K562 (cell line): ENCODE results near the gene PXK. TPM values are rescaled to one million over a fixed set of nuclear protein-coding genes. Genes with fewer than 3 reads are reported as not detected.

Experiments
- ASH1L ChIP-seq: fragments of 450-650 bp; IDR thresholded peaks from 2 replicates; pipeline ENCODE4 v1.6.1; 2018; ENCODE audit warnings: borderline replicate concordance, mild to moderate bottlenecking, low read depth; ENCODE audit not compliant: partially characterized antibody
- CXXC5 ChIP-seq: fragments of 250-450 bp; sonication (Bioruptor Pico); IDR thresholded peaks from 2 replicates; pipeline ENCODE4 v1.8.0; 2022; ENCODE audit warnings: inconsistent platforms, mild to moderate bottlenecking, moderate library complexity
- EP400 ChIP-seq: fragments of 450-650 bp; IDR thresholded peaks from 2 replicates; pipeline ENCODE4 v1.6.1; 2017; ENCODE audit warnings: antibody characterized with exemption, mild to moderate bottlenecking, moderate library complexity
- FOS ChIP-seq: IDR thresholded peaks from 3 replicates; pipeline ENCODE4 v1.6.1; 2011; ENCODE audit not compliant: insufficient read length; ENCODE audit errors: extremely low read depth
- HOXB6 ChIP-seq: fragments of 250-450 bp; sonication (Bioruptor Pico); IDR thresholded peaks from 2 replicates; pipeline ENCODE4 v1.5.1; 2022; ENCODE audit warnings: mild to moderate bottlenecking, borderline replicate concordance
- MEF2A ChIP-seq: IDR thresholded peaks from 2 replicates; pipeline ENCODE4 v1.6.1; 2011; ENCODE audit warnings: low read depth, mild to moderate bottlenecking, low read length, moderate library complexity; ENCODE audit not compliant: control insufficient read depth
- NEUROD1 ChIP-seq: fragments of 150-350 bp; IDR thresholded peaks from 2 replicates; pipeline ENCODE4 v1.6.1; 2014; ENCODE audit warnings: borderline replicate concordance, low read length, low read depth; ENCODE audit not compliant: partially characterized antibody
- NR2F6 ChIP-seq: fragments of 450-650 bp; formaldehyde crosslinking; IDR thresholded peaks from 2 replicates; pipeline ENCODE4 v1.4.0; 2020; ENCODE audit warnings: mild to moderate bottlenecking
- SLC30A9 ChIP-seq: fragments of 250-450 bp; sonication (Bioruptor Pico); IDR thresholded peaks from 2 replicates; pipeline ENCODE4 v1.8.0; 2022; ENCODE audit warnings: mild to moderate bottlenecking, moderate library complexity
- SNRNP70 ChIP-seq: fragments of 200-400 bp; formaldehyde crosslinking; optimal IDR thresholded peaks from 2 replicates; pipeline ENCODE3; 2017; ENCODE audit warnings: low read depth, low read length
- SRSF3 ChIP-seq: fragments of 200-400 bp; formaldehyde crosslinking; IDR thresholded peaks from 2 replicates; pipeline ENCODE4 v1.6.1; 2016; ENCODE audit warnings: mild to moderate bottlenecking, low read length, moderate library complexity; ENCODE audit not compliant: insufficient read depth
- TRIM28 ChIP-seq: fragments of 450-650 bp; IDR thresholded peaks from 2 replicates; pipeline ENCODE4 v1.6.1; 2017
- ZNF354B ChIP-seq: fragments of 250-450 bp; sonication (Bioruptor Pico); IDR thresholded peaks from 2 replicates; pipeline ENCODE4 v1.4.0; 2020
- ZNF75A ChIP-seq: fragments of 450-650 bp; formaldehyde crosslinking; IDR thresholded peaks from 2 replicates; pipeline ENCODE4 v1.4.0; 2020; ENCODE audit warnings: mild to moderate bottlenecking
- polyA plus RNA-seq, 8 experiments: library from polyadenylated mRNA; depleted of rRNA in 4 of 8; stranded (reverse) in 5 of 8; unstranded in 3 of 8; fragments of >200 nt; fragmentation: Nextera tagmentation in 2 of 8; fragmentation: Illumina TruSeq in 1 of 8; extraction: Ambion mirVana in 2 of 8; extraction: Trizol in 1 of 8; gene quantifications; 2 replicates each; pipeline versions ENCODE4 v1.2.1 to v1.2.3, GENCODE V29; 2011 to 2014; ENCODE audit warnings: inconsistent platforms in 1 of 8, missing spikeins in 1 of 8
- total RNA-seq, 7 experiments: library from RNA; depleted of rRNA in 6 of 7; stranded (reverse); fragments of >200 nt in 6 of 7; fragmentation: Illumina TruSeq in 2 of 7; extraction: Trizol in 2 of 7; gene quantifications; 2 replicates each; pipeline versions ENCODE4 v1.2.1 to v1.2.3, GENCODE V29; 2011 to 2021; ENCODE audit warnings: low replicate concordance in 1 of 7
- TF ChIP-seq, protein P1 (sequence below): fragments of 250-450 bp; sonication (Bioruptor Pico); IDR thresholded peaks from 2 replicates; pipeline ENCODE4 v1.5.0; 2020; ENCODE audit warnings: mild to moderate bottlenecking
- TF ChIP-seq, protein P2 (sequence below), 2 experiments: fragments of 150-350 bp in 1 of 2; IDR thresholded peaks; 2 replicates each; pipeline ENCODE4 v1.6.1; 2012 to 2016; ENCODE audit warnings: low read depth in 2 of 2, low read length in 2 of 2, mild to moderate bottlenecking in 1 of 2, moderate library complexity in 1 of 2
- TF ChIP-seq, protein P3 (sequence below): fragments of 250-450 bp; sonication (Bioruptor Pico); IDR thresholded peaks from 2 replicates; pipeline ENCODE4 v1.5.0; 2021; ENCODE audit warnings: mild to moderate bottlenecking, borderline replicate concordance
- TF ChIP-seq, protein P4 (sequence below): IDR thresholded peaks from 3 replicates; pipeline ENCODE4 v1.6.1; 2011; ENCODE audit warnings: borderline replicate concordance, mild to moderate bottlenecking, moderate library complexity; ENCODE audit not compliant: insufficient read length; ENCODE audit errors: extremely low read depth

Gene PXK
- total and polyA plus RNA-seq, 9 of the 15 experiments (the other 6 are each of a cell fraction or from before 2014, with no cell fraction given): 3.3 to 19.9 (median 11.3) TPM

DNA sequence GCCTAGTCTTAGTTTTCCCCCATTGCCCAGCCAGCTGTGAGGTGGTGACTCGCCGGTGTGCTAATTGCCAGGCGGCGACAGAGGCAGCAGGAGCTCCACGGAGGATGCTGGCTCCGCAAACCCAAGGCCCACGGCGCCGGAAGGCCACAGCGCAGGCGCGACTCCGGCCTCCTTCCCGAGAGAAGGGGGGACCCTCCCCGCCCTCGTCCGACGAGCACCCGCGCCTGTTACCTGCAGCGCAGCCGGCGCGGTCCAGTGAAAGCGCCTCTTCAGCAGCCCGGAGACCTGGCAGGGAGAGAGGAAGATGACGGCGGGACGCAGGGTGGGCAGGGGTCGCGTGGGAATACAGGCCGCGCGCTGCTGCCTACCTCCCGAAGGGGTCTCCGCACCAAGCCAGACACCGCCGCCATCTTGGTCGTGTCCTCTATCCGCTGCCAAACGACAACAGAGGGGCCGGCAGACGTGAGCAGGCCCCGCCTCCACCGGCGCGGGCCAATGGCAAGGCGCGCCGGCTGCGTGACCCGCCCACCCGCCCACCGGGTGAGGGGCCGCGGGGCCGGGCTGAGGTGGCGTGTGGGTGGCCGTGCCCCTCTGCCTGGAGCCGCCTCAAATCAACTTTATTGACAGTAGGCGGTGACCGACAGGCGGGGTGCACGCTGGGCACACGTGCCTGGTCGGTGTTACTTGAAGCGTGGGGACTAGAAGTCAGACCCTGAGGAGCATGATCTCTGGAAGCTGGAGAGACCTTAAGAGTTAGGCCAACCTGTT lies 100.9 kb downstream of the PXK start, which contains the start of gene PDHB (continued):
- TF ChIP-seq, protein P1, sequence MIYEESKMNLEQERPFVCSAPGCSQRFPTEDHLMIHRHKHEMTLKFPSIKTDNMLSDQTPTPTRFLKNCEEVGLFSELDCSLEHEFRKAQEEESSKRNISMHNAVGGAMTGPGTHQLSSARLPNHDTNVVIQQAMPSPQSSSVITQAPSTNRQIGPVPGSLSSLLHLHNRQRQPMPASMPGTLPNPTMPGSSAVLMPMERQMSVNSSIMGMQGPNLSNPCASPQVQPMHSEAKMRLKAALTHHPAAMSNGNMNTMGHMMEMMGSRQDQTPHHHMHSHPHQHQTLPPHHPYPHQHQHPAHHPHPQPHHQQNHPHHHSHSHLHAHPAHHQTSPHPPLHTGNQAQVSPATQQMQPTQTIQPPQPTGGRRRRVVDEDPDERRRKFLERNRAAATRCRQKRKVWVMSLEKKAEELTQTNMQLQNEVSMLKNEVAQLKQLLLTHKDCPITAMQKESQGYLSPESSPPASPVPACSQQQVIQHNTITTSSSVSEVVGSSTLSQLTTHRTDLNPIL (CRISPR knock-in tag): no peak
- TF ChIP-seq FOS: no peak
- TF ChIP-seq, protein P2, sequence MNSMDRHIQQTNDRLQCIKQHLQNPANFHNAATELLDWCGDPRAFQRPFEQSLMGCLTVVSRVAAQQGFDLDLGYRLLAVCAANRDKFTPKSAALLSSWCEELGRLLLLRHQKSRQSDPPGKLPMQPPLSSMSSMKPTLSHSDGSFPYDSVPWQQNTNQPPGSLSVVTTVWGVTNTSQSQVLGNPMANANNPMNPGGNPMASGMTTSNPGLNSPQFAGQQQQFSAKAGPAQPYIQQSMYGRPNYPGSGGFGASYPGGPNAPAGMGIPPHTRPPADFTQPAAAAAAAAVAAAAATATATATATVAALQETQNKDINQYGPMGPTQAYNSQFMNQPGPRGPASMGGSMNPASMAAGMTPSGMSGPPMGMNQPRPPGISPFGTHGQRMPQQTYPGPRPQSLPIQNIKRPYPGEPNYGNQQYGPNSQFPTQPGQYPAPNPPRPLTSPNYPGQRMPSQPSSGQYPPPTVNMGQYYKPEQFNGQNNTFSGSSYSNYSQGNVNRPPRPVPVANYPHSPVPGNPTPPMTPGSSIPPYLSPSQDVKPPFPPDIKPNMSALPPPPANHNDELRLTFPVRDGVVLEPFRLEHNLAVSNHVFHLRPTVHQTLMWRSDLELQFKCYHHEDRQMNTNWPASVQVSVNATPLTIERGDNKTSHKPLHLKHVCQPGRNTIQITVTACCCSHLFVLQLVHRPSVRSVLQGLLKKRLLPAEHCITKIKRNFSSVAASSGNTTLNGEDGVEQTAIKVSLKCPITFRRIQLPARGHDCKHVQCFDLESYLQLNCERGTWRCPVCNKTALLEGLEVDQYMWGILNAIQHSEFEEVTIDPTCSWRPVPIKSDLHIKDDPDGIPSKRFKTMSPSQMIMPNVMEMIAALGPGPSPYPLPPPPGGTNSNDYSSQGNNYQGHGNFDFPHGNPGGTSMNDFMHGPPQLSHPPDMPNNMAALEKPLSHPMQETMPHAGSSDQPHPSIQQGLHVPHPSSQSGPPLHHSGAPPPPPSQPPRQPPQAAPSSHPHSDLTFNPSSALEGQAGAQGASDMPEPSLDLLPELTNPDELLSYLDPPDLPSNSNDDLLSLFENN (IDR thresholded peaks at IDR 0.05; ENCODE audit: low read depth in 2 of 2, low read length in 2 of 2): no peak
- no peak for TF ChIP-seq HOXB6
- no peak for TF ChIP-seq SRSF3
- no peak for TF ChIP-seq SLC30A9 (CRISPR knock-in tag)
- no peak for TF ChIP-seq SNRNP70
- TF ChIP-seq NEUROD1: no peak
- TF ChIP-seq ZNF75A (CRISPR knock-in tag): no peak
- TF ChIP-seq MEF2A: no peak
- peak; percentile 75 for TF ChIP-seq CXXC5
- peak; percentile 85 for TF ChIP-seq EP400
- TF ChIP-seq, protein P3, sequence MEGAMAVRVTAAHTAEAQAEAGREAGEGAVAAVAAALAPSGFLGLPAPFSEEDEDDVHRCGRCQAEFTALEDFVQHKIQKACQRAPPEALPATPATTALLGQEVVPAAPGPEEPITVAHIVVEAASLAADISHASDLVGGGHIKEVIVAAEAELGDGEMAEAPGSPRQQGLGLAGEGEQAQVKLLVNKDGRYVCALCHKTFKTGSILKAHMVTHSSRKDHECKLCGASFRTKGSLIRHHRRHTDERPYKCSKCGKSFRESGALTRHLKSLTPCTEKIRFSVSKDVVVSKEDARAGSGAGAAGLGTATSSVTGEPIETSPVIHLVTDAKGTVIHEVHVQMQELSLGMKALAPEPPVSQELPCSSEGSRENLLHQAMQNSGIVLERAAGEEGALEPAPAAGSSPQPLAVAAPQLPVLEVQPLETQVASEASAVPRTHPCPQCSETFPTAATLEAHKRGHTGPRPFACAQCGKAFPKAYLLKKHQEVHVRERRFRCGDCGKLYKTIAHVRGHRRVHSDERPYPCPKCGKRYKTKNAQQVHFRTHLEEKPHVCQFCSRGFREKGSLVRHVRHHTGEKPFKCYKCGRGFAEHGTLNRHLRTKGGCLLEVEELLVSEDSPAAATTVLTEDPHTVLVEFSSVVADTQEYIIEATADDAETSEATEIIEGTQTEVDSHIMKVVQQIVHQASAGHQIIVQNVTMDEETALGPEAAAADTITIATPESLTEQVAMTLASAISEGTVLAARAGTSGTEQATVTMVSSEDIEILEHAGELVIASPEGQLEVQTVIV: no peak
- TF ChIP-seq TRIM28: no peak
- no peak for TF ChIP-seq ASH1L
- no peak for TF ChIP-seq NR2F6
- TF ChIP-seq, protein P4, sequence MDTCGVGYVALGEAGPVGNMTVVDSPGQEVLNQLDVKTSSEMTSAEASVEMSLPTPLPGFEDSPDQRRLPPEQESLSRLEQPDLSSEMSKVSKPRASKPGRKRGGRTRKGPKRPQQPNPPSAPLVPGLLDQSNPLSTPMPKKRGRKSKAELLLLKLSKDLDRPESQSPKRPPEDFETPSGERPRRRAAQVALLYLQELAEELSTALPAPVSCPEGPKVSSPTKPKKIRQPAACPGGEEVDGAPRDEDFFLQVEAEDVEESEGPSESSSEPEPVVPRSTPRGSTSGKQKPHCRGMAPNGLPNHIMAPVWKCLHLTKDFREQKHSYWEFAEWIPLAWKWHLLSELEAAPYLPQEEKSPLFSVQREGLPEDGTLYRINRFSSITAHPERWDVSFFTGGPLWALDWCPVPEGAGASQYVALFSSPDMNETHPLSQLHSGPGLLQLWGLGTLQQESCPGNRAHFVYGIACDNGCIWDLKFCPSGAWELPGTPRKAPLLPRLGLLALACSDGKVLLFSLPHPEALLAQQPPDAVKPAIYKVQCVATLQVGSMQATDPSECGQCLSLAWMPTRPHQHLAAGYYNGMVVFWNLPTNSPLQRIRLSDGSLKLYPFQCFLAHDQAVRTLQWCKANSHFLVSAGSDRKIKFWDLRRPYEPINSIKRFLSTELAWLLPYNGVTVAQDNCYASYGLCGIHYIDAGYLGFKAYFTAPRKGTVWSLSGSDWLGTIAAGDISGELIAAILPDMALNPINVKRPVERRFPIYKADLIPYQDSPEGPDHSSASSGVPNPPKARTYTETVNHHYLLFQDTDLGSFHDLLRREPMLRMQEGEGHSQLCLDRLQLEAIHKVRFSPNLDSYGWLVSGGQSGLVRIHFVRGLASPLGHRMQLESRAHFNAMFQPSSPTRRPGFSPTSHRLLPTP: no peak
- no peak for TF ChIP-seq ZNF354B
